Adrenal gland (tissue), 12 donors: ENCODE results near the gene GUCY2C. TPM values are rescaled to one million over a fixed set of nuclear protein-coding genes. Genes with fewer than 3 reads are reported as not detected.

Source experiments
- DNase-seq, 7 donors: peaks; one replicate each; pipeline ENCODE4 v3.0.0-alpha.2; 2019 to 2020
- H3K27ac ChIP-seq, 5 donors: fragments of 200-600 bp; sonication (generic) in 4 of 5; 1 replicate in 3 of 5; 2 replicates in 2 of 5; pipeline versions ENCODE4 v1.5.1 to v1.8.0; 2016 to 2020; ENCODE audit warnings: mild to moderate bottlenecking in 1 of 5
- H3K27me3 ChIP-seq: fragments of 200-600 bp; 2 replicates; pipeline ENCODE4 v1.8.0; 2021
- H3K36me3 ChIP-seq, 2 donors: fragments of 200-600 bp; replicated peaks in 1 of 2; 1 replicate in 1 of 2; 2 replicates in 1 of 2; pipeline versions ENCODE4 v1.5.1 to v1.8.0; 2018 to 2022
- H3K4me1 ChIP-seq, 2 donors: fragments of 200-600 bp; replicated peaks in 1 of 2; 1 replicate in 1 of 2; 2 replicates in 1 of 2; pipeline versions ENCODE4 v1.5.1 to v1.8.0; 2018 to 2021
- H3K4me3 ChIP-seq, 4 donors: fragments of 200-600 bp; sonication (generic) in 3 of 4; one replicate each; pipeline ENCODE4 v1.5.1; 2016 to 2018
- H3K9me3 ChIP-seq, 3 donors: fragments of 200-600 bp; sonication (generic) in 1 of 3; replicated peaks in 1 of 3; 1 replicate in 2 of 3; 2 replicates in 1 of 3; pipeline versions ENCODE4 v1.5.1 to v1.8.0; 2016 to 2021
- POLR2A ChIP-seq, 2 donors: fragments of 450-650 bp; IDR thresholded peaks; one replicate each; pipeline ENCODE4 v1.6.1; 2017; ENCODE audit warnings: antibody characterized with exemption in 2 of 2, mild to moderate bottlenecking in 2 of 2, moderate library complexity in 1 of 2
- WGBS, 4 donors: extraction: QIAGEN DNeasy Blood & Tissue Kit in 2 of 4; methylation state at CpG; one replicate each; pipeline versions ENCODE4 v1.1.5 to v1.1.7; 2013 to 2017; 5-methylcytosine and 5-hydroxymethylcytosine counted together
- intact Hi-C, 2 donors: fragments of 100-400 bp; cut with DNase I; formaldehyde crosslinking; loops; one replicate each; pipeline versions ENCODE4 v1.14.1 to v1.15.0; 2022 to 2023
- polyA plus RNA-seq, 3 donors: library from polyadenylated mRNA; stranded (reverse); fragments of 200-250 nt in 2 of 3; fragments of 350-450 nt in 1 of 3; fragmentation: Illumina TruSeq in 1 of 3; extraction: RNeasy Lipid Tissue Mini Kit (QIAGEN cat#74804) in 1 of 3; gene quantifications; one replicate each; pipeline ENCODE4 v1.2.3, GENCODE V29; 2013 to 2014
- total RNA-seq, 9 donors: library from RNA; depleted of rRNA in 4 of 9; stranded (reverse); fragments of >200 nt in 4 of 9; fragments of 120-200 nt in 1 of 9; fragmentation: NEBNext Ultra II Directional in 1 of 9; extraction: Animal tissue kit (Norgen Biotek cat#: 25700) in 1 of 9; gene quantifications; one replicate each; pipeline versions ENCODE4 v1.1.0 to v1.2.4, GENCODE V29; 2013 to 2023
- TF ChIP-seq, protein P1 (sequence below), 6 experiments: fragments of 450-650 bp in 4 of 6; fragments of 200-600 bp in 2 of 6; sonication (generic) in 1 of 6; IDR thresholded peaks; 1 replicate in 5 of 6; 2 replicates in 1 of 6; pipeline versions ENCODE4 v1.5.1 to v1.8.0; 2016 to 2021; ENCODE audit warnings: antibody characterized with exemption in 6 of 6, mild to moderate bottlenecking in 2 of 6, moderate library complexity in 1 of 6
- donor health status: healthy with polysubstance abuse.
- donor health status: Bipolar disorder and iron deficiency.
- donor health status: DM: yes; HTN: yes; CAD: no.
- donor health status: DM: no; HTN: no; CAD: no.
- donor health status: DM: no; HTN: no; CAD: no.
- donor health status: DM: yes; HTN: yes; CAD: no.

Gene GUCY2C
- total and polyA plus RNA-seq, 12 donors, result not detected

DNA sequence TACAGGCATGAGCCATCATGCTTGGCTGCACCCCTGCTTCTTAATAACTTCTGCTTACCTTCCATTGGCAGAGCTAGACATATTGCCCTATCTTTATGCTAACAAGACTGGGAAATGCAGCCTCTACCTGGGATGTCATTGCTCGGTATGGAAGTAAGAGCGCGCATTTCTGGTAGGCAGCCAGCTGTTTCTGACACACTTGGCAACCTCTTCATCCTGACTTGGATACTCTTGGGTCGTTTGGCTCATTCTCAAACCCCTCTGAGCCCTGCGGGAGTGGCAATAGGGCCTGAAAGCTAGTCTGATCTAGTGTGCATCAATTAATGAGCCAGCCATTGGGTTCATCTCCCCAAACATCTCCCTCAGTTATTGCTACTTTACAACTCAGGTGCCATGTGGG, 123.3 kb downstream of the GUCY2C start:
- no peaks in the 10 kb centered on the region for H3K4me1 ChIP-seq
- intact Hi-C loops, result no loop called here

DNA sequence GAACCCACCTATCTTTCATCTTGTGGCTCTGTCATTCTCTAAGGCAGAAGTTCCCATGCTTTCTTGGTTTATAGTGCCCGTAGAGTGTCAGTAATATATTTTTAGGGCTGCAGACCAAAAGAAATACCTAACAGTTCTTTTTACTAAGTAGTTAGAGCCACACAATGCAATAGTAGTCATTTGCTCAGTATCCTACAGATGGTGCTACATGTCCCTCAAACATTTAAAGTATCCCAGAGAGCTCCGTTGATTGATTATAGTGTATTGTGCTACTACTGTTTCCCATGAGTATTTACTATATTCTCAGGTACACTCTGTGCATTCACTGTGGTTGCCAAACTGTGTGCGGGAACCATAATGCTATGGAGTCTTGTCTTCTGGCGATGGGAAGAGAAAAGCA, 124.0 kb downstream of the GUCY2C start:
- Histone ChIP-seq H3K27ac (no peak overlapping the region), H3K4me3 (no peak overlapping the region), H3K27me3 (no peaks in the 10 kb centered on the region), H3K9me3 (no peaks in the 10 kb centered on the region), H3K4me1 (no peaks in the 10 kb centered on the region), H3K36me3 (no peaks in the 10 kb centered on the region)
- WGBS, 4 donors, result 83 to 86% (median 85%) methylated on average over 4 of the region's 4 CpGs
- intact Hi-C loops, result no loop called here
- no peak for DNase-seq
- TF ChIP-seq, protein P1, sequence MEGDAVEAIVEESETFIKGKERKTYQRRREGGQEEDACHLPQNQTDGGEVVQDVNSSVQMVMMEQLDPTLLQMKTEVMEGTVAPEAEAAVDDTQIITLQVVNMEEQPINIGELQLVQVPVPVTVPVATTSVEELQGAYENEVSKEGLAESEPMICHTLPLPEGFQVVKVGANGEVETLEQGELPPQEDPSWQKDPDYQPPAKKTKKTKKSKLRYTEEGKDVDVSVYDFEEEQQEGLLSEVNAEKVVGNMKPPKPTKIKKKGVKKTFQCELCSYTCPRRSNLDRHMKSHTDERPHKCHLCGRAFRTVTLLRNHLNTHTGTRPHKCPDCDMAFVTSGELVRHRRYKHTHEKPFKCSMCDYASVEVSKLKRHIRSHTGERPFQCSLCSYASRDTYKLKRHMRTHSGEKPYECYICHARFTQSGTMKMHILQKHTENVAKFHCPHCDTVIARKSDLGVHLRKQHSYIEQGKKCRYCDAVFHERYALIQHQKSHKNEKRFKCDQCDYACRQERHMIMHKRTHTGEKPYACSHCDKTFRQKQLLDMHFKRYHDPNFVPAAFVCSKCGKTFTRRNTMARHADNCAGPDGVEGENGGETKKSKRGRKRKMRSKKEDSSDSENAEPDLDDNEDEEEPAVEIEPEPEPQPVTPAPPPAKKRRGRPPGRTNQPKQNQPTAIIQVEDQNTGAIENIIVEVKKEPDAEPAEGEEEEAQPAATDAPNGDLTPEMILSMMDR (IDR thresholded peaks at IDR 0.05), result no peak
- TF ChIP-seq POLR2A (IDR thresholded peaks at IDR 0.05), result no peak

More for the DNA sequence above, 123.3 kb downstream of the GUCY2C start:
- no peak overlapping the region for H3K4me3 ChIP-seq
- 81 to 91% (median 82%) methylated on average over 5 of the region's 5 CpGs for WGBS, 4 donors
- H3K27ac ChIP-seq, result no peak overlapping the region
- H3K36me3 ChIP-seq, result no peaks in the 10 kb centered on the region
- TF ChIP-seq, protein P1 (IDR thresholded peaks at IDR 0.05), result no peak
- no peak for TF ChIP-seq POLR2A (IDR thresholded peaks at IDR 0.05)
- H3K9me3 ChIP-seq, result no peaks in the 10 kb centered on the region
- H3K27me3 ChIP-seq, result no peaks in the 10 kb centered on the region
- DNase-seq, result no peak

DNA sequence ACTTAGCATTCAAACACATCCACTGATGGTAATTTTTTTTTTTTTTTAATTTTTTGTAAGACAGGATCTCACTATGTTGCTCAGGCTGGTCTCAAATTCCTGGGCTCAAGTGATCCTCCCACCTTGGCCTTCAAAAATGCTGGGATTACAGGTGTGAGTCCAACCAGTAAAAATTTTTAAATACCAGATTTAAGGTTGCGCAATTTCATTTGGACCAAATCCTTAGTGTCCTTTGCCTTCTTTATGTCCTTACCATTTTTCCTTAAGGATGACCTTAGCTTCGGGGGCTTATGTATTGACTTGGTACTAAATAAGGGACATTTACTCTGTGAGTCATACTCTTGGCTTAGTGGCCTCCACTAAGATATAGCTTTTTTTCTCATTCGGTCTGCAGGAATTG, 124.6 kb downstream of the GUCY2C start:
- intact Hi-C loops, result no loop called here
- WGBS, 4 donors, result 71 to 78% (median 75%) methylated on average over 3 of the region's 3 CpGs

DNA sequence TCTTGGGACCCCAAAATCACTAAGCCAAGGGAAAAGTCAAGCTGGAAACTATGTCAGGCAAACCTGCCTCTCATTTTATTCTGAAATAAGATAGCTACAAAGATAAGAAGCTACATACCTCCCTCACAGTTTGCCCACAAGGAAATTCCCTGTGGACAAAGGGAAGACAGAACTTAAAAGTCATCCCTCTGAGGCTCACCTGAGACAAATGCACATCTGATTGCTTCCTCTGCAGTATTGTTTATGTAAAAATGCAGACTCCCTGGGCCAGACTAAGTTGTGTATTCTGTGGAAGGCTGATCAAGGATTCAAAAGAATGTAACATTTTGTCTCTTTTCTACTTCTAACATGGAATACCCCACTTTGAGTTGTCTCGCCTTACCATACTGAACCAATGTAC, 126.2 kb downstream of the GUCY2C start:
- H3K4me1 ChIP-seq, result no peaks in the 10 kb centered on the region
- no peak overlapping the region for H3K4me3 ChIP-seq
- TF ChIP-seq, protein P1 (IDR thresholded peaks at IDR 0.05), result no peak
- TF ChIP-seq POLR2A (IDR thresholded peaks at IDR 0.05), result no peak
- DNase-seq, result no peak
- 88 to 100% (median 94%) methylated on average over 1 of the region's 1 CpG for WGBS, 4 donors
- H3K9me3 ChIP-seq, result no peaks in the 10 kb centered on the region
- no peak overlapping the region for H3K27ac ChIP-seq
- intact Hi-C loops, result no loop called here
- no peaks in the 10 kb centered on the region for H3K27me3 ChIP-seq
- H3K36me3 ChIP-seq, result no peaks in the 10 kb centered on the region

More for the DNA sequence above, 124.6 kb downstream of the GUCY2C start:
- H3K4me1 ChIP-seq, result no peaks in the 10 kb centered on the region
- H3K4me3 ChIP-seq, result no peak overlapping the region
- H3K27me3 ChIP-seq, result no peaks in the 10 kb centered on the region
- no peaks in the 10 kb centered on the region for H3K36me3 ChIP-seq
- DNase-seq, result no peak
- H3K9me3 ChIP-seq, result no peaks in the 10 kb centered on the region
- no peak for TF ChIP-seq POLR2A (IDR thresholded peaks at IDR 0.05)
- TF ChIP-seq, protein P1 (IDR thresholded peaks at IDR 0.05), result no peak
- H3K27ac ChIP-seq, result no peak overlapping the region
